SW 1271 (cell line): ENCODE data around the gene SCYGR5.
"Not testable (repeated sequence)": the region's sequence is repeated elsewhere in the genome, so short reads cannot be mapped to it uniquely, and the experiment has no call there.

Source experiments
- DNase-seq, 2 experiments: peaks; one replicate each; lab custom pipeline; 2025; lab: John Stamatoyannopoulos, UW

Gene SCYGR5

GRCh38 chr2:227666631-227667170, at the start of gene SCYGR5:
Gene SCYGR5 (plus strand): TSS chr2:227666804. CDS start chr2:227666804, 0 bp downstream.
- DNase-seq: not testable (repeated sequence)

- DNase-seq: no peak
These were observed 49.0 kb upstream of the SCYGR5 start, which contains the start of gene SCYGR4 for GRCh38 chr2:227617316-227618230. Gene SCYGR4 (plus strand): TSS chr2:227617498. CDS start chr2:227617498, 0 bp downstream.

- peak; percentile 6 to 21 for DNase-seq
These were observed 43.4 kb upstream of the SCYGR5 start for GRCh38 chr2:227623226-227623625.

- no peak for DNase-seq
These were observed 41.2 kb upstream of the SCYGR5 start for GRCh38 chr2:227625420-227625819.

- DNase-seq: no peak
These were observed 39.9 kb upstream of the SCYGR5 start for GRCh38 chr2:227626580-227627151.

GRCh38 chr2:227627769-227628168, 38.8 kb upstream of the SCYGR5 start:
- DNase-seq: no peak

- DNase-seq: no peak
These were observed 37.2 kb upstream of the SCYGR5 start for GRCh38 chr2:227629435-227629834.

- DNase-seq: no peak
These were observed 36.3 kb upstream of the SCYGR5 start for GRCh38 chr2:227630322-227630721.

GRCh38 chr2:227632827-227633226, 33.8 kb upstream of the SCYGR5 start:
- no peak for DNase-seq

- no peak for DNase-seq
These were observed 32.4 kb upstream of the SCYGR5 start for GRCh38 chr2:227634201-227634600.

GRCh38 chr2:227642656-227643055, 23.9 kb upstream of the SCYGR5 start:
- DNase-seq: no peak

- DNase-seq: no peak
These were observed 22.5 kb upstream of the SCYGR5 start for GRCh38 chr2:227643990-227644551.

GRCh38 chr2:227653419-227653818, 13.2 kb upstream of the SCYGR5 start:
- DNase-seq: no peak

- no peak for DNase-seq
These were observed 12.2 kb upstream of the SCYGR5 start for GRCh38 chr2:227654426-227654825.

- DNase-seq: peak; percentile 7 to 32
These were observed 11.2 kb upstream of the SCYGR5 start for GRCh38 chr2:227655454-227655853.

GRCh38 chr2:227657199-227657845, 9.3 kb upstream of the SCYGR5 start:
- no peak for DNase-seq

- no peak for DNase-seq
These were observed 5.5 kb upstream of the SCYGR5 start for GRCh38 chr2:227661025-227661649.

- DNase-seq: no peak
These were observed 4.8 kb upstream of the SCYGR5 start for GRCh38 chr2:227661827-227662226.

- no peak for DNase-seq
These were observed 1.2 kb upstream of the SCYGR5 start for GRCh38 chr2:227665189-227665940.

GRCh38 chr2:227671170-227671905, 4.7 kb downstream of the SCYGR5 start:
- no peak for DNase-seq
